GM12891 (cell line): ENCODE data around the gene WNK1.
"Not testable (repeated sequence)": the region's sequence is repeated elsewhere in the genome, so short reads cannot be mapped to it uniquely, and the experiment has no call there.

Experiments used
- DNase-seq: peaks from one replicate; pipeline ENCODE4 v3.0.0; 2011; ENCODE audit warnings: low spot score; ENCODE audit not compliant: insufficient read length
- FAIRE-seq: peaks from 2 replicates; lab custom pipeline; 2011; peaks lifted over from hg19 to GRCh38; lab: Jason Lieb, UNC
- PAX5 ChIP-seq: IDR thresholded peaks from 2 replicates; pipeline ENCODE4 v1.6.1; 2011; ENCODE audit warnings: low read length, moderate library complexity, mild to moderate bottlenecking; ENCODE audit not compliant: insufficient read depth, severe bottlenecking
- POLR2A ChIP-seq: IDR thresholded peaks from 2 replicates; pipeline ENCODE4 v1.6.1; 2011; ENCODE audit warnings: low read depth, low read length, control low read depth
- POLR2AphosphoS5 ChIP-seq: IDR thresholded peaks from 2 replicates; pipeline ENCODE4 v1.6.1; 2011; ENCODE audit warnings: low read depth, low read length, control low read depth
- POU2F2 ChIP-seq: IDR thresholded peaks from 2 replicates; pipeline ENCODE4 v1.6.1; 2011; ENCODE audit warnings: low read depth, mild to moderate bottlenecking, control low read depth, low read length, moderate library complexity
- SPI1 ChIP-seq: IDR thresholded peaks from 2 replicates; pipeline ENCODE4 v1.6.1; 2011; ENCODE audit warnings: low read depth, low read length, control low read depth
- TAF1 ChIP-seq: IDR thresholded peaks from 2 replicates; pipeline ENCODE4 v1.6.1; 2011; ENCODE audit warnings: low read depth, low read length, control low read depth

The WNK1 gene

DNA sequence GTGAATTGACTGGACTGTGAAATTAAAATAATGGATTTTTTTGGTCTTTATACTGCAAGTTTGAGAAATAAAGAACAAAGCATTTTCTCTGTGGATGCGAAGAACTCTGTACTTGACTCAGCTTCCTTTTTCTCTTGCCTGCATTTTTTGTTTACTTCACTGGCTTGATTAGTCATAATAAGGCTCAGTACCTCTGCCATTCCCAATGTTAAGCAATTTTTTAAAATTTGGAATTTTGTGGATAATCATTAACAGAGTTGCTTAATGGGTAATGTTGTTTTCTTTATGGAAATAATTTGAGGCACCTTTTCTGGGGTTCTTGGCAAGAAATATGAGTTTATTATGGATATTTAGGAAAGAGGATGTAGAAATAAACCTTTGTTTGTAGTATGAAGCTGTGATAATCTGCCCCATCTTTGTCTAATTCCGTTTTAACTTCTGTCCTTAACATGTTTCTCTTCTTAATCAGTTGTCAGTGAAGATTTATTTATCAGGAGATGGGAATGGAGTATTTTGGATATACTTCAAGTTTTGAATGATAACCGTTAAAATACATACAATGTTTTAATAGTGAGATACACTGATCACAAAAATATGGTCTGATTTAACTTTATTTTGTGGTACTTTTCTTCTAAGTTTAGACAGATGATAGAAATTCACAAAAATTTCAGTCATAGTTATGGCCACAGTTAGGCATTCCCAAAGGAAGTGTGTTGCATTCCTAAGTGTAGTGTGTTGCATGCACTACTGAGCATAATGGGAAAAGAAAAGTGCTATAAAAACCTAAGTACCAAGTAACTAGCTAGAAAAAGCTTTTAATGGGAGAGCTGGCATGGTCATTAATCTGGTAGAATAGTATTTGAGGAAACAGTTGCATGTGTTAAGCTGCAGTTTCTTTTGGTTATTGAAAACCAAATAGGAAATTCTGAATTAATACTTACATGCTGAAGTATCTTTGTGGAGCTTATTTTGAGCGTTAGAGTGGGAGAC lies 27.7 kb downstream of the WNK1 start:
- TF ChIP-seq POLR2AphosphoS5: no peak
- no peak for TF ChIP-seq PAX5
- TF ChIP-seq TAF1: no peak
- no peak for TF ChIP-seq POLR2A
- TF ChIP-seq SPI1: peak; percentile 49
- DNase-seq (no peak), FAIRE-seq (no peak)

DNA sequence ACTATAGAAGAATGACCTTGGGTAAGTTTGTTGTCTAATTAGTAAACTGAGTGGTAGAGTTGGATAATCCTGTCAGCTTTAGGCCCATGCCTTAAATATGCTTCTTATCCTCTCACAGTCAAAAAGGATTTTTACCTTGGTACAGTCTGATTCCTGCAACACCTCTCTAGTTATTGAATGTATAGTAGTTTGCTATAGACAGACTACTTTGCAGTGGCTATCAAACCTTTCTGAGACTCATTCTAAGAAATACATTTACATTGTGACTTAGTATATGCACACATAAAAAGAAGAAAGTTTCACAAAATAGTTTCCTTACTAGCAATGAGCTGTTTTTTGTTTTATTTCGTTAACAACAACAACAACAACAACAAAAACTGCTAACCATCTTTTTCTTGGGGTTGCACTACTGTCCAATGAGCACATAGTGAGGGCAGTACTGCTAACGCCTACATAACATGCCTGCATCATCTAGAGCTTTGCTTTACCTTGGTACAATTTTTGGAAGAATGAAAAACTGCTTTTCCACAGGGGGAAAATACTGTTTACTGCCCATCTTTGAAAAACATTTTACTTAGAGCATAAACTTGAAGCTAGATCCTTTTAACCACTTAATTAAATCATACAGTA lies 28.5 kb downstream of the WNK1 start:
- DNase-seq: no peak
- FAIRE-seq: peak; percentile 26
- TF ChIP-seq TAF1 (no peak), POLR2A (no peak), POLR2AphosphoS5 (no peak), POU2F2 (no peak), SPI1 (no peak), PAX5 (no peak)

DNA sequence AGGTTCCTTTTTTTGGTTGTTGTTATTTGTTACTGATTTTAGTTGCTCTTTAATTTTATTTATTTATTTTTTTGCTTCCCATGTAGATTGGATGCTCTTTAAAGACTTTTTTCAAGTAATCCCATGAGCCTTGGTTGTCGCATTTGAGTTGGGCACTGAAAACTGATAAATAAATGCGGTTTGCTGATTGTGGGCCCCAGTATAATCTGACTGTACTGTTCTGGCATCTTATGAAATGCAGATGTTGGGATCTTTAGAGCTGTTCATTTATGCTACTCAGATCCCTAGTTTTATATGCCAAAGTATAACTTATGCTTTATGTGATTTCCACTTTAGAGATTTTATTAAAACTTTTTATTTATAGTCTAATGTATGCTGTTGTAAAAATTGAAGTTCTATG lies 33.3 kb downstream of the WNK1 start:
- DNase-seq: no peak
- FAIRE-seq: no peak
- TF ChIP-seq PAX5 (no peak), POU2F2 (no peak), POLR2AphosphoS5 (no peak), POLR2A (no peak), SPI1 (no peak), TAF1 (no peak)

DNA sequence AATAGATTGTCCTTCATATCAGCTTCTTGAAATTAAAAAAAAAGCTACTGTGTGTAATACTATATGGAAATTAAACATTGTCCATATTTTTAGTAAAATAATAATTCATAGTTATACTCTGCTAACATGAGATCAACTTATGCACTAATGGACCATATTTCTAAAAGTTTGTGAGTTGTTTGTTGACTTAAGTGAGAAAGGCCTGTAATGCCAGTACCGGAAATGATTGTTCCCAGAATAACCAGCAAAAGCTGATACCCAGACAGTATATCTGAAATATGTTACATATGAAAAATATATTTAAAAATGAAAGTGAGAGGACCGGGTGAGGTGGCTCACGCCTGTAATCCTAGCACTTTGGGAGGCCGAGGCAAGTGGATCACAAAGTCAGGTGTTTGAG lies 35.9 kb downstream of the WNK1 start:
- TF ChIP-seq POU2F2 (no peak), POLR2A (no peak), POLR2AphosphoS5 (no peak), SPI1 (no peak), TAF1 (no peak), PAX5 (no peak)
- DNase-seq: no peak
- no peak for FAIRE-seq

DNA sequence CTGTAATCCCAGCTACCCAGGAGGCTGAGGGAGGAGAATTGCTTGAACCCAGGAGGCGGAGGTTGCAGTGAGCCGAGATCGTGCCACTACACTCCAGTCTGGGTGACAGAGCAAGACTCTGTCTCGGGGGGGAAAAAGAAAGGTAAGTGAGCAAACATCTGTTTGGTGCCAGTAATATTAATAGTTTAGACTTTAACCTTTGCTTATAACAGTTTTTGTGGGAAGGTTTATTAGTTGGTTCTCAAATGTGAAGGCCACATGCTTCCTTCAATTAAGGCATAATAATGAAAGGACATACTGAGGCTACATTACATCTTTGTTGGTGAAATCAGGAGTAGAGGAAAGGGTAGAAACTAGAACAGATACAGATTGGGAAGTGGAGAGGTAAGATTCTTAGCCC lies 36.4 kb downstream of the WNK1 start:
- FAIRE-seq, DNase-seq: not testable (repeated sequence)

DNA sequence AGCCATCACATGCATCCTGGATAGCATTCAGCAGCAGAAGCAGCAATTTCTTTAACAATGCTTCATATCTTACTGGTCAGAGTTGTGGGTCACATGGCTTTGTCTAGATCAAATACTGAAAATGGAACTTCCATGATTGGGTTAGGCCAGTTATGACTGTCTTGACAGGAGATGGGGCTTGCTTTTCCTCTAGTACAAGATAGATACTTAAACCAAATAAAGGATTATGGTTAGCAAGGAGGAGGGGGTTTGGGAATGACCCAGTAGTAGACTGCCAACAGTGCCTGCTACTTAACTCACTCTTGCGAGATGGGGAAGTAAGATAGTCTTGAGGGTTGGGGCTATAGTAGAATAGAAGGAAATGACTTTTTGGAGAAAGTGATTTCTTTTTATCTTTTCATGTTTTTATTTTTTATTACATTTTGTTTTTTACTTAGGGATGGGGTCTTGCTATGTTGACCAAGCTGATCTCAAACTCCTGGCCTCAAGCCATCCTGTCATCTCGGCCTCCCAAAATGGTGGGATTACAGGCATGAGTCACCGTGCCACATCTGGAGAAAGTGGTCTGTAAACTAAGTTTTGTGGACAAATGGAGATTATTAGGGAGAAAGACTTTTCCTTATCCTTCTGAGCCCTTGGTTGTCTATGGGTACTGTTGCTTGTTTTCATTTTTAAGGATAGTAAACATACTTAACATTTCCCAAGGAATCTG lies 37.6 kb downstream of the WNK1 start:
- TF ChIP-seq POLR2AphosphoS5 (no peak), SPI1 (no peak), TAF1 (no peak), POU2F2 (no peak), PAX5 (no peak), POLR2A (no peak)
- peak; percentile 84 for FAIRE-seq
- no peak for DNase-seq

DNA sequence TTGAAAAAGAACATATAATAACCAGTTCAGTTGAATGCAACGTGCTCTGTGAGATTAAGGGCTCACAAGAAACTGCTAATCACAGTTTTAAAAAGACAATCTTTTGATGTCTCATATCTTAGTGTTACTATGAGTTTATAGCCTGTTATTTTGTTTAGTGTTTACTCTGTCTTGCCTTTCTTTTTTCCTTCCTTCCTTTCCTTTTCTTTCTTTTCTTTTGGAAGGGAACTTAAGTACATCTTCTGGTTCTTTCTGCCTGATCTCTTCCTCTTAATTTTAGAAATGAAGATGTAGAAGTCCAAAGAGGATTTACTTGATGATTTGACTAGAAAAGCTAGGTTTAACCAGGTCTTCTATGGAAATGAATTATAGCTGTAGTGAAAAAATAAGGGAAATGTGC lies 38.2 kb downstream of the WNK1 start:
- DNase-seq: no peak
- no peak for FAIRE-seq
- no peak for TF ChIP-seq TAF1
- no peak for TF ChIP-seq PAX5
- TF ChIP-seq POLR2AphosphoS5: no peak
- TF ChIP-seq POLR2A: no peak
- TF ChIP-seq POU2F2: no peak
- TF ChIP-seq SPI1: no peak

DNA sequence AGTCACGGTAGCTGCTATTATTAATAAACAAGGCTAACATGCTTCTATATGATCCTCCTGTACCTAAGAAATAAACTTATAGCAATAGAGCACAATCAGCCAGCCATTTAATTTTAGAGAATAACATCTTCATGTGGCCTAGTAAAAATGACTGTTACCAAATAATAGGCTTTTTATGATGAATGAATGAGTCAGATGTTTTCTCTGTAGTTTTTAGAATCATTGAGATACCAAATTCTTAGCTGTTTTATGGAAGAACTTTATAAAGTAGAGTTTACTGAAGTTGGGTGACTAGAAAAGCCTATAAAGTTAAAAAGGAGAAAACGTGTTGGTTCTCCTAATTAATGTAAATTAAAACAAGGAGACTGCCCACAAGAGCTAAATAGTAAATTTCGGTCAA lies 40.7 kb downstream of the WNK1 start:
- FAIRE-seq (no peak), DNase-seq (no peak)
- TF ChIP-seq POU2F2 (no peak), POLR2A (no peak), TAF1 (no peak), POLR2AphosphoS5 (no peak), SPI1 (no peak), PAX5 (no peak)

DNA sequence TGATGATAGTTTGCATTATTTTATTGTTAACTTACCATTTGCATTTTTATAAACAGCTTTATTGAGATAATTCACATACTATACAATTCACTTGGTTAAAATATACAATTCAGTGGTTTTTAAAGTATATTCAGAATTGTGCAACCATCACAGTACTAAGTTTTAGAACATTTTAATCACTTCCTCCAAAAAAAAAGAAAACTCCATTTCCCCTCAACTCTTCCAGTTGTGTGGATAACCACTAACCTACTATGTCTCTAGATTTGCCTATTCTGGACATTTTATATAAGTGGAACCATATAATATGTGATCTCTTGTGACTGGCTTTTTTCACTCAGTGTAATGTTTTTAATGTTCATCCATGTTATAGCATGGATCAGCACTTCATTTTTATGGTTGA lies 41.3 kb downstream of the WNK1 start:
- DNase-seq (no peak), FAIRE-seq (no peak)
- no peak for TF ChIP-seq POLR2AphosphoS5
- TF ChIP-seq PAX5: no peak
- TF ChIP-seq POLR2A: no peak
- no peak for TF ChIP-seq SPI1
- no peak for TF ChIP-seq POU2F2
- no peak for TF ChIP-seq TAF1

DNA sequence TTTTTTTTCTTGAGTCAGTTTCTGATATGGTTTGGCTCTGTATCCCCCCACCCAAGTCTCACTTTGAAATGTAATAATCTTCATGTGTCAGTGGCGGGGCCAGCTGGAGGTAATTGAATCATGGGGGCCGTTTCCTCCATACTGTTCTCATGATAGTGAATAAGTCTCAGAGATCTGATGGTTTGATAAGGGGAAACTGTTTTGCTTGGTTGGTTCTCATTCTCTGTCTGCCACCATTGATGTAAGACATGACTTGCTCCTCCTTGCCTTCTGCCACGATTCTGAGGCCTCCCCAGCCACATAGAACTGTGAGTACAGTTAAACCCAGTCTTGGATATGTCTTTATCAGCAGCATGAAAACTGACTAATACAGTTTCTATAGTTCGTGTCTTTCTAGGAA lies 42.9 kb downstream of the WNK1 start:
- DNase-seq (no peak), FAIRE-seq (peak; percentile 86)
- TF ChIP-seq POLR2A (no peak), POU2F2 (no peak), TAF1 (no peak), SPI1 (no peak), PAX5 (no peak), POLR2AphosphoS5 (no peak)
